Rectal smooth muscle tissue (tissue), 1 donor: ENCODE measurements around the gene LCN15.
"Not testable (repeated sequence)": the region's sequence is repeated elsewhere in the genome, so short reads cannot be mapped to it uniquely, and the experiment has no call there.

Experiments used
- H3K27ac ChIP-seq: one replicate; pipeline ENCODE4 v1.7.0; 2013; ENCODE audit warnings: low read depth, low read length, inconsistent platforms
- H3K27me3 ChIP-seq: one replicate; pipeline ENCODE4 v1.7.0; 2013; ENCODE audit warnings: low read length; ENCODE audit not compliant: control insufficient read depth, insufficient read depth
- H3K36me3 ChIP-seq: one replicate; pipeline ENCODE4 v1.7.0; 2013; ENCODE audit warnings: low read length; ENCODE audit not compliant: control insufficient read depth, insufficient read depth
- H3K4me1 ChIP-seq: one replicate; pipeline ENCODE4 v1.7.0; 2013; ENCODE audit warnings: low read length; ENCODE audit not compliant: control insufficient read depth, insufficient read depth
- H3K4me3 ChIP-seq: one replicate; pipeline ENCODE4 v1.7.0; 2013; ENCODE audit warnings: low read length
- H3K9ac ChIP-seq: one replicate; pipeline ENCODE4 v1.7.0; 2013; ENCODE audit warnings: low read length

LCN15 gene

GRCh38 chr9:136799854-136800657, 35.7 kb upstream of the LCN15 start:
- H3K4me3 ChIP-seq: peak overlapping the region; percentile 56
- H3K27ac ChIP-seq: no peak overlapping the region
- no peak overlapping the region for H3K9ac ChIP-seq
- H3K4me1 ChIP-seq: no peaks in the 10 kb centered on the region
- peaks cover 21% of the 10 kb centered on the region for H3K27me3 ChIP-seq
- H3K36me3 ChIP-seq: peaks cover 3% of the 10 kb centered on the region

GRCh38 chr9:136799079-136799853, 34.9 kb upstream of the LCN15 start:
- Histone ChIP-seq H3K4me1 (no peaks in the 10 kb centered on the region), H3K36me3 (peaks cover 3% of the 10 kb centered on the region), H3K9ac (peak overlapping the region; percentile 13), H3K27ac (no peak overlapping the region), H3K4me3 (peak overlapping the region; percentile 56), H3K27me3 (peaks cover 21% of the 10 kb centered on the region)

GRCh38 chr9:136798708-136799078, 34.4 kb upstream of the LCN15 start:
- Histone ChIP-seq H3K36me3 (no peaks in the 10 kb centered on the region), H3K27ac (no peak overlapping the region), H3K9ac (peak overlapping the region; percentile 13), H3K4me1 (no peaks in the 10 kb centered on the region), H3K4me3 (peak overlapping the region; percentile 56), H3K27me3 (peaks cover 21% of the 10 kb centered on the region)

GRCh38 chr9:136796775-136797347, 32.5 kb upstream of the LCN15 start:
- not testable (repeated sequence) for H3K4me3 ChIP-seq, H3K36me3 ChIP-seq, H3K4me1 ChIP-seq, H3K27ac ChIP-seq, H3K9ac ChIP-seq
- H3K27me3 ChIP-seq: peaks cover 21% of the 10 kb centered on the region

- peaks cover 3% of the 10 kb centered on the region for H3K4me1 ChIP-seq
- H3K27me3 ChIP-seq: peaks cover 21% of the 10 kb centered on the region
Observed at GRCh38 chr9:136796238-136796774, 32.0 kb upstream of the LCN15 start, which contains the start of gene CCDC183. CCDC183 (plus strand) TSS chr9:136796338; CDS start chr9:136796398, 60 bp downstream.

GRCh38 chr9:136795000-136795348, 30.7 kb upstream of the LCN15 start:
- Histone ChIP-seq H3K4me3 (no peak overlapping the region), H3K27me3 (peaks cover 17% of the 10 kb centered on the region), H3K36me3 (no peaks in the 10 kb centered on the region), H3K9ac (no peak overlapping the region), H3K4me1 (peaks cover 9% of the 10 kb centered on the region), H3K27ac (no peak overlapping the region)

More at GRCh38 chr9:136796238-136796774, 32.0 kb upstream of the LCN15 start, which contains the start of gene CCDC183:
- H3K9ac ChIP-seq: no peak within 1 kb of the TSS
- no peak within 1 kb of the TSS for H3K27ac ChIP-seq
- no peaks in the 10 kb centered on the region for H3K36me3 ChIP-seq
- H3K4me3 ChIP-seq: no peak within 1 kb of the TSS

- Histone ChIP-seq H3K9ac (no peak overlapping the region), H3K27ac (no peak overlapping the region), H3K27me3 (peaks cover 13% of the 10 kb centered on the region), H3K36me3 (no peaks in the 10 kb centered on the region), H3K4me3 (no peak overlapping the region), H3K4me1 (peaks cover 9% of the 10 kb centered on the region)
Observed at GRCh38 chr9:136794281-136794999, 30.1 kb upstream of the LCN15 start.

GRCh38 chr9:136793086-136793946, 29.0 kb upstream of the LCN15 start:
- no peak overlapping the region for H3K9ac ChIP-seq
- no peak overlapping the region for H3K27ac ChIP-seq
- H3K27me3 ChIP-seq: peaks cover 2% of the 10 kb centered on the region
- no peak overlapping the region for H3K4me3 ChIP-seq
- no peaks in the 10 kb centered on the region for H3K36me3 ChIP-seq
- H3K4me1 ChIP-seq: peaks cover 9% of the 10 kb centered on the region

- Histone ChIP-seq H3K4me3 (peak overlapping the region; percentile 92), H3K27me3 (no peaks in the 10 kb centered on the region), H3K27ac (no peak overlapping the region), H3K9ac (peak overlapping the region; percentile 64), H3K36me3 (no peaks in the 10 kb centered on the region), H3K4me1 (peaks cover 9% of the 10 kb centered on the region)
Observed at GRCh38 chr9:136792321-136793085, 28.2 kb upstream of the LCN15 start.

GRCh38 chr9:136791516-136792276, 27.4 kb upstream of the LCN15 start:
- no peaks in the 10 kb centered on the region for H3K27me3 ChIP-seq
- H3K36me3 ChIP-seq: no peaks in the 10 kb centered on the region
- H3K27ac ChIP-seq: peak overlapping the region; percentile 88
- H3K4me3 ChIP-seq: peak overlapping the region; percentile 92
- H3K9ac ChIP-seq: peak overlapping the region; percentile 80
- H3K4me1 ChIP-seq: peaks cover 9% of the 10 kb centered on the region
